Measurements from ENCODE around the gene ZIC1.

ZIC1 gene

DNA sequence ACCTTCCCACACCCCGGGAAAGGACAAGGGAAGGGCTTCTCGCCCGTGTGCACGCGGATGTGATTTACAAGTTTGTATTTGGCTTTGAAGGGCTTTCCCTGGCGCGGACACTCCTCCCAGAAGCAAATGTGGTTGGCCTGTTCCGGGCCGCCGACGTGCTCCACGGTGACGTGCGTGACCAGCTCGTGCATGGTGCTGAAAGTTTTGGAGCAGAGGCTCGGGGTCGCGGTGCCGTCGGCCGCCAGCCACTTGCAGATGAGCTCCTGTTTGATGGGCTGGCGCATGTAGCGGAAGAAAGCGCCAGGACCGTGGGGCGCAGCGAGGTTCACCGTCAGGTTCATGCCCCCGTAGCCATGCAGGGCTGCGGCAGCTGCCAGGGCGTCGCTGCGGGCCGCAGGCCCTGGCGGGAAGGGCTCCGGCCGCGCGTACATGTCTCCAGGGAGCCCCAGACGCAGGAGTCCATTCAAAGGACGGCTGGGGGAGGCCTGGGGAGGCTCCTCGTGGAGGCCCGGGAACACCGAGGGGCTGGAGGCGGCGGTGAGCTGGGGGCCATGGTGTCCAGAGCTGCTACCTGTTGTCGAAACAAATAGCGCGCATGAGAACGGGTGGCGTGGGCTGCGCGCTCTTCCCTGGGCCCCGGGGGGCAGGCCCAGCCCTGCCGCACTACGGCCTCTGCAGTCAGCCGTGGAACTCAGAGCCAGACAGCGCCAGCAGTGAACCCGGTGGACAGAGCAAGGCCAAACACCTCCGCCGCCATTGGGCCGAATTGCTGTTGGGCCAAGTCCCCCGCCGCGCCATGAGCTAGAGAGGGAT, 13.1 kb upstream of the ZIC1 start:
- H3K4me1 ChIP-seq (ENCODE audit: control insufficient read depth, insufficient read depth, low read length): no peaks in the 10 kb centered on the region
- ChIA-PET POLR2A (no interaction called here), CTCF (no interaction called here)

GRCh38 chr3:147396712-147397046, 12.5 kb upstream of the ZIC1 start:
- H3K4me3 ChIP-seq (ENCODE audit: low read depth, low read length): no peak overlapping the region
- no peaks in the 10 kb centered on the region for H3K36me3 ChIP-seq (ENCODE audit: control insufficient read depth in 2 of 2, insufficient read depth in 1 of 2, low read length in 2 of 2)
- H3K9me3 ChIP-seq (ENCODE audit: control insufficient read depth, insufficient read depth, low read depth, low read length): no peaks in the 10 kb centered on the region
- H3K4me1 ChIP-seq (ENCODE audit: control insufficient read depth, insufficient read depth, low read length): no peaks in the 10 kb centered on the region
- TF ChIP-seq ZBTB7A (tag by site-specific recombination; IDR thresholded peaks at IDR 0.05; ENCODE audit: low read depth) (no peak), ZFP3 (tag by site-specific recombination; IDR thresholded peaks at IDR 0.05; ENCODE audit: low read depth) (no peak), ZNF544 (tag by site-specific recombination; IDR thresholded peaks at IDR 0.05) (no peak), ZNF830 (tag by site-specific recombination; IDR thresholded peaks at IDR 0.05; ENCODE audit: low read depth) (no peak), ZNF548 (tag by site-specific recombination; IDR thresholded peaks at IDR 0.05) (no peak), SCRT2 (tag by site-specific recombination; IDR thresholded peaks at IDR 0.05) (no peak), ZNF837 (tag by site-specific recombination; IDR thresholded peaks at IDR 0.05) (no peak), SETDB1 (IDR thresholded peaks at IDR 0.05; ENCODE audit: insufficient read length, low read length) (no peak), ZNF324 (tag by site-specific recombination; IDR thresholded peaks at IDR 0.05) (no peak), ZNF174 (tag by site-specific recombination; IDR thresholded peaks at IDR 0.05) (no peak)
- POLR2A ChIA-PET: no interaction called here
- CTCF ChIA-PET: no interaction called here
- H3K27ac ChIP-seq (ENCODE audit: extremely low read depth, low read depth, low read length): no peak overlapping the region

More for the DNA sequence above, 13.1 kb upstream of the ZIC1 start:
- Histone ChIP-seq H3K4me3 (ENCODE audit: low read depth, low read length) (no peak overlapping the region), H3K27ac (ENCODE audit: extremely low read depth, low read depth, low read length) (no peak overlapping the region), H3K9me3 (ENCODE audit: control insufficient read depth, insufficient read depth, low read depth, low read length) (no peaks in the 10 kb centered on the region), H3K36me3 (ENCODE audit: control insufficient read depth in 2 of 2, insufficient read depth in 1 of 2, low read length in 2 of 2) (no peaks in the 10 kb centered on the region)
- TF ChIP-seq ZNF274 (IDR thresholded peaks at IDR 0.05; ENCODE audit: low read length) (no peak), ZNF274 (tag by site-specific recombination; IDR thresholded peaks at IDR 0.05; ENCODE audit: borderline replicate concordance) (no peak), ZNF664 (tag by site-specific recombination; IDR thresholded peaks at IDR 0.05) (no peak), ZBTB8A (tag by site-specific recombination; IDR thresholded peaks at IDR 0.05) (no peak), ZNF184 (tag by site-specific recombination; IDR thresholded peaks at IDR 0.05) (no peak), ZBTB1 (tag by site-specific recombination; IDR thresholded peaks at IDR 0.05) (no peak), ZNF792 (tag by site-specific recombination; IDR thresholded peaks at IDR 0.05) (no peak), ZNF18 (tag by site-specific recombination; IDR thresholded peaks at IDR 0.05) (no peak), ZNF843 (tag by site-specific recombination; IDR thresholded peaks at IDR 0.05) (no peak), ZNF768 (tag by site-specific recombination; IDR thresholded peaks at IDR 0.05) (no peak), ZNF426 (tag by site-specific recombination; IDR thresholded peaks at IDR 0.05) (no peak), ZNF544 (tag by site-specific recombination; IDR thresholded peaks at IDR 0.05) (no peak), KLF7 (tag by site-specific recombination; IDR thresholded peaks at IDR 0.05; ENCODE audit: borderline replicate concordance) (no peak), OVOL3 (tag by site-specific recombination; IDR thresholded peaks at IDR 0.05) (no peak), ZNF24 (tag by site-specific recombination; IDR thresholded peaks at IDR 0.05) (no peak), ZFP37 (tag by site-specific recombination; IDR thresholded peaks at IDR 0.05) (no peak), ZNF560 (tag by site-specific recombination; IDR thresholded peaks at IDR 0.05; ENCODE audit: borderline replicate concordance) (no peak), ZNF362 (tag by site-specific recombination; IDR thresholded peaks at IDR 0.05) (no peak), ZNF16 (tag by site-specific recombination; IDR thresholded peaks at IDR 0.05; ENCODE audit: low read depth) (no peak)

All from HEK293 (cell line).